ENCODE data around the gene LYPD6B.

DNA sequence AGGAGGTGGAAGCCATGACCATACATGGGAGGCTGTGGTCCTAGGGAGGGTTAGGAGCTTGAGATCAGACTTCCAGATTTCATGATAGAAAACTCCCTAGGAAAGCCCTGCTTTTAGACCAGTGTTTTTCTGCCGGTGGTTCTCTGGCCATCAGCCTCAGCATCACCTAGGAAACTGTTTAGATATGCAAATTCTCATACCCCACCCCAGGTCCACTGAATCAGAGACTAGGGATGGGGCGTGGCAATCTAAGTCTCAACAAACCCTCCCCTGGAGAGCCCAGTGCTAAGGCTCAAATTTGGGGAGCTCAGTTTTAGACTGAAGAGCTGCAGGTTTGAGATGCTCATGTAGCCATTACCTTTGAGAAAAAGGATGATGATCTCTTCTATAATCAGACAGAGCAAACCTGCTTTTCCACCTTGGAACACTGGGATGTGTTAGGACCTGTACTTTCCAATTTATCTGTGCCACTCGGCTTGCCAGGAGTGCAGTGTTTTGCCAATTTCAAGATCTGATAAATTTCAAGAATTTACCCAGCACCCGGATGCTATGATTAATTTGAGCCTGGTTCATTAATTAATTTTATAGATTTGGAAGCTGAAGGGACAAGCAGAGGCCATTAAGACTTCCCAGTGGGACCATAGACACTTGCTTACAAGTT lies 31.5 kb upstream of the LYPD6B start:
- TF ChIP-seq, protein P1, sequence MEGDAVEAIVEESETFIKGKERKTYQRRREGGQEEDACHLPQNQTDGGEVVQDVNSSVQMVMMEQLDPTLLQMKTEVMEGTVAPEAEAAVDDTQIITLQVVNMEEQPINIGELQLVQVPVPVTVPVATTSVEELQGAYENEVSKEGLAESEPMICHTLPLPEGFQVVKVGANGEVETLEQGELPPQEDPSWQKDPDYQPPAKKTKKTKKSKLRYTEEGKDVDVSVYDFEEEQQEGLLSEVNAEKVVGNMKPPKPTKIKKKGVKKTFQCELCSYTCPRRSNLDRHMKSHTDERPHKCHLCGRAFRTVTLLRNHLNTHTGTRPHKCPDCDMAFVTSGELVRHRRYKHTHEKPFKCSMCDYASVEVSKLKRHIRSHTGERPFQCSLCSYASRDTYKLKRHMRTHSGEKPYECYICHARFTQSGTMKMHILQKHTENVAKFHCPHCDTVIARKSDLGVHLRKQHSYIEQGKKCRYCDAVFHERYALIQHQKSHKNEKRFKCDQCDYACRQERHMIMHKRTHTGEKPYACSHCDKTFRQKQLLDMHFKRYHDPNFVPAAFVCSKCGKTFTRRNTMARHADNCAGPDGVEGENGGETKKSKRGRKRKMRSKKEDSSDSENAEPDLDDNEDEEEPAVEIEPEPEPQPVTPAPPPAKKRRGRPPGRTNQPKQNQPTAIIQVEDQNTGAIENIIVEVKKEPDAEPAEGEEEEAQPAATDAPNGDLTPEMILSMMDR (IDR thresholded peaks at IDR 0.05) = no peak
- TF ChIP-seq POLR2A (IDR thresholded peaks at IDR 0.05) = no peak
